NOMO-1 treated with DMSO at 0.1 percent for 48 hours (cell line): ENCODE measurements around the gene CBX7.

Source experiments
- DNase-seq: peaks from one replicate; lab custom pipeline; 2025; ENCODE audit not compliant: unreplicated experiment; lab: John Stamatoyannopoulos, UW

CBX7 gene

DNA sequence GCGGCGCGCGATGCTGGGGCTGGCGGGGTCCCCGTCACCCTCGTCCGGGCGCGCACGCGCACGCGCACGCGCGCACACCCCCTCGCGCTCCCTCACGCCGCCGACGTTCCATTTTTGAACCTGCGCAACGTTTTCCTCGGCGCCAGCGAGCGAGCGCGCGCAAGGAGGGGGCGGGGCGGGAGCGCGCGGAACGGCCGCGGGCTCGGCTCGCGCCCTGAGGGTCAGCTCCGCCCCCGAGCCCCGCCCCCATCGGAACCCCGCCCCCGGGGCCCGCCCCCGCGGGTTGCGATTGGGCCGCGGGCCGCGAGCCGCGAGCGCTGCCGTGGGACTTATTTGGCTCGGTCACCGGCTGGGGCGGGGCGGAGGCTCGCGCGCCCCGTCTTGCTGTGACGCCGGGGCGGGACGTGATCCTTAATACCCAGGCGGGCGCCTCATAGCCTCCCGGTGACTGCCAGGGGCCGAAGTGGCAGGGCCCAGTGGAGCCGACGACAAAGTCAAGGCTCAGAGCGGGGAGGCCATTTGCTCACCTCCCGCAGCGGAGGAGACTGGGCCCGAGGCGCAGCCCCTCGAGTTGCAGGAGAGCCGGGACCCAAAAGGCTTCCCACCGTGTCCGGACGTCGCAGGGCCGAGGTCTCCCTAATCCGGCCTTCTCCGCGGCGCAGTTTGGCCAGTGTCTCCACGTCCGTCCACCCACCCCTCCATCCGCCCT is at the start of gene CBX7:
CBX7 (minus strand) TSS at position 170 of the 709 bp plus-strand sequence. CDS start 236 bp downstream, outside the sequence.
- DNase-seq: peak; percentile 63

DNA sequence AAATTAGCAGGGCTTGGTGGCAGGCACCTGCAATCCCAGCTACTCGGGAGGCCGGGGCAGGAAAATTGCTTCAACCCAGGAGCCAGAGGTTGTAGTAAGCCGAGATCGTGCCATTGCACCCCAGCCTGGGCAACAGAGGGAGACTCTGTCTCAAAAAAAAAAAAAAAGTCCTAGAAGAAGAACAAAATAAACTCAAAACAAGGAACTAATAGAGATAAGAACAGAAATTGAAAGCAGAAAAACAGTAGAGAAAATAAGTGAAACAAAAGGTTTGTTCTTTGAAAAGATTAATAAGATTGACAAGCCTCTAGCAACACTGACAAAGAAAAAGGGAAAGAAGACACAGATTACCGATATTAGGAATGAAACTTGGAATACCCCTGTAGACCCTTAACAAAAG is 45.1 kb upstream of the CBX7 start:
- DNase-seq: peak; percentile 44

DNA sequence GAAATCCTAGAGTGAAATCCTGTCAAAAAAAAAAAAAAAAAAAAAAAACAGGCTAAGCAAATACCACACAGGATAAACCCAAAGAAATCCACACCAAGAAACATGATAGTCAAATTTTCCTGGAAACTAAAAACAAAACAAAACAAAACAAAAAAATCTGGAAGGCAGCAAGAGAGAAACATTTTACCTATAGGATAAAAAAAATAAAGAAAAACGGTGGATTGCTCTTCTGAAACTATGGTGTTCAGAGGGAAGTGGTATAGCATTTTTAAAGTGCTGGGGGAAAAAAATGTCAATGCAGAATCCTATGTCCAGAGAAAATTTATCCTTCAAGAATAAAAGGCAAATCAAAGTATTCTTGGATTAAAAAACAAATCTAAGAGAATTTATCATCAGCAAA is 41.6 kb upstream of the CBX7 start:
- no peak for DNase-seq

DNA sequence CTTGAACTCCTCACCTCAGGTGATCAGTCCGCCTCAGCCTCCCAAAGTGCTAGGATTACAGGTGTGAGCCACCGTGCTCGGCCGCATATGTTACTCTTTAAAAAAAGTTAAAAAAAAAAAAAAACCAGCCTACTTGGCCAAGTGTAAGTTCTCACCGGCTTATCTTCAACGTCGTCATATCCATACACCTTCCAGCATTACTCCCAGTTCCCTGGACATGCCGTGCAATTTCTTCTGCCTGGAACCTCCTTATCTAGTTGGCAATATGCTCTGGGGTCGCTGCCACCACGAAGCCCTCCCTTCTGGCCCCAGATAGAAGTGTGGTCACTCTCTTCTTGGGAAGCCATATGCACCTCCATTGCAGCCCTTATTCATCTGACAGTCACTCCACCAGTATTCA is 36.3 kb upstream of the CBX7 start:
- DNase-seq: no peak

DNA sequence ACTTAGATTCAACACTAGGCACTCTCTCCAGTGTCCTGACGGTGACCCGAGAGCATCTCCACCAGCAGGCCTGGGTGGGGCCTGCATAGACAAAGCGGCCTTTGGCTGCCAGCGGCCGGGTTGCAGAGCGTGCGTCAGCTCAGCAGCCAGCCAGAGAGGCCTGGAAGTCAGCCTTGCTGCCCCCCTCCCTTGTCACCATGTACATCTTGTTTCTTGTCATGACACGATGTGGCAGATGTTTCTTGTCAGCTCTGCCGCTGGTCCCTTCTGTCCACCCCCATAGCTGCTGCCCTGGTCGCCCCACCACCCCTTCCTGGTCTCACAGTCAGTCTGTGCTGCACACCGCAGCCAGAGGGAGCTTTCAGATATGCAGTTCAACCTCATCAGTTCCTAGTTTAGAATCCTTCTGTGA is 33.1 kb upstream of the CBX7 start:
- DNase-seq: no peak

DNA sequence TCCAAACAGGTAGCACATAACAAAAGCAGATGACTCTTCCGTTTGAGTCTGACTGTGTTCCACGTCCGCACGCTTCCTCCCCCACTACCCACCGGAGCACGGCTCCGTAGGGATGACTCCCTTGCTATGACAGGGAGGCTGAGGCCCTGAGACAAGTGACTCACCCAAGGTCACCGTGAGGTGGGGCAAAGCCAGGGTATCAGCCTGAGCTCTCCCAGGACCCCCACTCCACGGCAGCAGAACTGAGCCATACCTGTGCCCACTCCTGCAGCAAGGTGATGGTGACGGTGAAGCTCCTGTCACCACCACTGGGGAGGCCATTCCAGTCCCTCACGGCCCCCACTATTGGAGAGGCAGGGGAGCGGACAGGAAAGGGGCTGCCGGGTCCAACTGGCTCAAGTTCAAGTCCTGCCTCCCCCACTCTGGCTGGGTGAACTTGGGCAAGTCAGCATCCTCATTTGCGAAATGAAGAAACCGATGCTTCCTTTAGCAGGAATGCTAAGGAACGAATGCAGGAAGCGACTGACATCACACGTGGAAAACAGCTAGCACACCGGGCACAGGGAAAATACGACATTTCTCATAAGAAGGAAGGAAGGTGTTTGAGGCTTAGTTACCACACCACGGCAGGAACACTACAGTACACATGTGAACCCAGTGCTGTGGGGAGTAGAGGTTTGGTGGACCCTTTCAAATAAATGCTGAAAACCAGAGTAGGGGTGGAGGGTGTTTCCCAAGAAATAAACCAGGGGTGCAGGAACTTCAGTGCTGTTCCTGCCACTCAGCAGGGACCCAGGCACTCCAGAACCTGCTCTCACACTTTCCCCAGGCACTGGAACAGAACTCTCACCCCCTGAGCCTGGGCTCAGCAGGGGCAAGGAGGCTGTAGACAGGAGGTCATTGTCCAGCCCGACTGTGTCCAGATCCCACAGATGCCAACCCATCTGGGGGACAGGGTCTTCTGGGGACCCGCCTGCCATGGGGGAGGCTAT is 32.4 kb upstream of the CBX7 start:
- DNase-seq: no peak

DNA sequence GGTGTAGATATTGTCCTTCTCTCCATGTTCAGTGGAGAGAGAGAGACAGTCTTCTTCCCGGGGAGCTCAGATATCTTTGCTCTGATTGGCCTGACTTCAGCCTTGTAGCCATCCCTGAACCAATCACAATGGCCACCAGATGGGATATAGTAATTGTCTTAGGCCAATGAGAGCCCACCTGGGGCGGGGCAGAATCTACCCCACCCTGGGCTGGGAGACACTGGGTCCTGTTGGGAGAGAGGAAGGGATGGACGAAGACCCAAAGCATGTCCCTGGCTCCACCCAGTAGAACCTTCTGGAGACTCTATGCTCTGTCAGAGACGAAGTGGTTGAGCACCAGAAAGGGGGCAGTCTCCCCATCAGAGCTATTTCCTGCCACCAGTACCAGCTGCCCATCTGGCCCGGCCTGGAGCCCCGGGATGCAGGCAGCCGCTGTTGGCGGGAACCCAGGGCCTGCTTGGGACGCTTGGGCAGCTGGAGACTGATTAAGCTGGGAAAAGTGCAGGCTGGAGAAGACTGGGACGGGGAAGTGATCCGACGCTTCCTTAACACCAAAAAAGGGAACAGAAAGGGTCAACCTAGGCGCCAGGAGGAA is 31.6 kb upstream of the CBX7 start:
- DNase-seq: no peak

DNA sequence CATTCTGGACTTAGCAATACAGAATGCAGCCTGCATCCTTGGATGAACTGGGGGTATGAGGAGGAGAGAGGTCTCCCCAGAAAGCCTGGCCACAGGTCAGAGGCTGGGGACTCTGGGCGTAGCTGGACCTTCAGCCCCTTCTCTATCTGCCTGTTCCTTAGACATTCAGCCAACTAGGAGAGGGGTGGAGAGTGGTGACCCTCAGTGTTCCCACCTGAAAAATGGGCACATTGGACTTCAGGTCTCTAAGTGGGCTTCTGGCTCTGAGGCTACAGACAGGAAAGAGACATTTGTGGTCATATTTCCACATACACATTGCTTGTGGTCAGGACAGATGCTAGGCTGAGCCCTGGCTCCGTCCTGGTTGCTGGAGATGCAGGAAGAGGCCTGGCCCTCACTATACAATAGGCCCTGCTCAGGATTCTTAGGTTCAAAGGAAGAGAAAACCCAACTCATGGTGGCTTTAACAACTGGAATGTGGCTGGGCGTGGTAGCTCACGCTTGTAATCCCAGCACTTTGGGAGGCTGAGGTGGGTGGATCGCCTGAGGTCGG is 30.1 kb upstream of the CBX7 start:
- peak; percentile 28 for DNase-seq

DNA sequence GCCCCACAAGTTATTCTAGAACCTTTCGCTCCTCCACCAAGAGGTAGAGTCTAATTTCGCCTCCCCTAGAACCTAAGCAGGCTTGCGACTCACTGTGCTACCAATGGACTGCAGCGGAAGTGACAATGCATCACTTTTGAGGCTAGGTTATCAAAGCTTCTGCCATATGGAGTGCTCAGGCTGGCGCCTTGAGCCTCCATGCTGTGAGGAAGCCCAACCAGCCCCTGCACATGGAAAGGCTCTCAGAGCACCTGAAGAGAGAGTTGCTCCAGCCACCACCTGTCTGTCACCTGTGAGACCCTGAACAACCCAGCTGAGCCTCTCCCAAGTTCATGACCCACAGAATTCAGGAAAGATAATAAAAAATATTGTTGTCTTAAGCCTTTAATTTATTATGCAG is 29.3 kb upstream of the CBX7 start:
- DNase-seq: no peak

DNA sequence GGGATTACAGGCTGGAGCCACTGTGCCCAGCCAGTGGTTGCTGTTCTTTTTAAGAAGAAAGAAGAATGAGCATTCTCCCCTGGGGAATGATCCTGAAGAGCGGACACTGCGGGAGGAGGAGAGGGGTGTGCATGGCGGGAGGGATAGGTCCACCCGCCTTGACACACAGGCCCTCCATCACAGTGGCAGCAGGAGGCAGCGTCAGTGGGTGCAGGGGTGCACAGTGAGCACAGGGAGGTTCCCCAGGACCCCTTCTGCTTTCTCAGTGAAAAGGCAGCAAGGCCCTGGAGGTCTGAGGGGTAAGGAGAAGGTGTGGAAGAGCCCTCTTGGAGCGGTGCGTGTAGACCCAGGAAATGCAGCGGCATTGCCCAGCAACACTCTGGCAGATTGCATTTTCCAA is 28.9 kb upstream of the CBX7 start:
- DNase-seq: no peak

DNA sequence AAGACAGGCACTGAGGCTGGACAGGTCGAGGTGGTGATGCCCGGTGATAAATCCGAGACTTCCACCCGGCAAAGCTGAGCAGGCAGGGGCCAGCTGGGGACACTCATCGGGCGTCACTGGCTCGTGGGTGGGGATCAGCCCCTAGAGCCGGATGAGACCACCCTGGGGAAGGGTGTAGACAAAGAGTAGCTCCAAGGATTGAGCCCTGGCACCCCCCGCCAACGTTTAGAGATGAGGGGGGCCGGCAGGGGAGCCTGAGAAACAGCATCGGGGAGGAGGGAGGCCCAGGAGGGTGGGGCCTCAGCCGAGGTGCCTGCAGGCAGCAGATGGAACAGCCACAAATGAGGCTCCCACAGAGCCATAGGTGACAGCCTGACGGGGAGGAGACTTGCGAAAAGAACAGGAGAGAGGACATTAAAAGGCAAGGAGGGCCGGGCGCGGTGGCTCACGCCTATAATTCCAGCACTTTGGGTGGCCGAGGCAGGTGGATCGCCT is 27.4 kb upstream of the CBX7 start:
- no peak for DNase-seq

DNA sequence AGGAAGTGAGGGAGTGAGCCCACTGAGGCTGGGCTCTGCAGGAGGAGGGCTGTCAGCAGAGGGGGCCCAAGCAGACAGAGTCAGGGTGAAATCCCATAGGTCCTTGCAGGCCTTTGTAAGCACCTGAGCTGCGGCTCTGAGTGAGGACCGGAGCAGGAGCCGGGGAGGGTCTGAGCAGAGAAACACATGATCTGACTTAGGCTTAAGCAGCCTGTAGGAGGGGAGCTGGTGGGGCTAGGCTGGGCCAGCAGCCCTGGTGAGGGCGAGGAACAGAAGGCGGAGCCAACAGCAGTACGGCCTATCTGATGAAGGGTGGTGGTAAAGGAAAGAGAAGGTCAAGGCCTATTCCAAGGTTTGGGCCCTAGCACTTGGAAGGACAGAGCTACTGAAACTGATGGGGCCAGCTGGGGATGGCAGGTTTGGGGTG is 26.9 kb upstream of the CBX7 start:
- DNase-seq: no peak

DNA sequence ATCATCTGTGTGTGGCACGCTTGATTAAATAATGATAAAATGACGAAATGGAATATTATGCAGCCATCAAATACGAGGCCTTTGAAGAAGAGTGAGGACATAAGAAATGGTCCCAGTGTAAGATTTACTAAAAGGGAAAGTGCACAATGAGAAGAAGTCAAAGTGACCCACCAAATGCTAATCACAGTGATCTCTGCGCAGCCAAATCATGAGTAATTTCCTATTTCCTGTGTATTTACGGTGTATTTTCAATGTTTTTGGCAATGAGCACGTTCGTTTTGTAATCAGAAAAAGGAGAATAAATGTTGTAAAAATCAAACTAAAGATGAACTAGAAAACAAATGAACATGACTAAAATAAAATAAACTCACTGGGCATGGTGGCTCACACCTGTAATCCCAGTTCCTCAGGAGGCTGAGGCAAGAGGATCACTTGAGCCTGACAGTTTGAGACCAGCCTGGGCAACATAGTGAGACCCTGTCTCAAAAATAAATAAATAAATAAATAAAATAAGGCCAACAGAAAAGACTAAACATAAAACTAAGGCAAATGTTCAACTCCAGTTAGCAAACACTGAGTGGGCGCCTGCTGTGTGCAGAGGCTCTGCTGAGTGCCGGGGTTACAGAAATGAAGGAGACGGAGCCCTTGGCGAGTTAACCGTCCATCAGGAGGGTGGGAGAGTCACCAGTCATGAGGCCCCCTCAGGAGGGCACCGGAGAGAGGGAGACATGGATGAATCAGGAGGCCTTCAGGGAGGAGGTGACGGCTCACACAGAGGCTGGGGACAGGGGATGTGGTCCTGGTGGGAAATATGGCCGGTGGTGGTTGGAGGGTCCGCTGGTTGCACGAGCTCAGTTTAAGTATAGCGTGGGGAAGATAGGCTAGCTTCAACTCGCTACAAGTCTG is 26.0 kb upstream of the CBX7 start:
- DNase-seq: no peak

DNA sequence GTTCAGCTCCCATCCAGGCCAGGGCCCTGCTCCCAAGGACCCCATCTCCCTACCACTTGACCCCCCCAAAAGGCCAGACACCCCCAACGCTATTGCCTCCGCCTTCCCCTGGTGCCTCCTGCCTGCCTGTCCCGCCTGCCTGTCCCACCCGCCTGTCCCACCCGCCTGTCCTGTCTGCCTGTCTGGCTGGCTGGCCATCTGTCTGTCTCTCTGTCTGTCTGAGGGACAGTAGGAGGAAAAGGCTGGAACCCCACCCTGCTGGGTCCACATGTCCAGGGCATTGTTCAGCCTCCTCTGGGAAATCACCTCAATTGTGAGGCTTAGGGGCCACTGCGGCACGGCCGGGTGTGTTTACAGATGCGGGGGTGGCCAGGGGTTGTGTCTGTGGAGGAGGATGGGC is 25.3 kb upstream of the CBX7 start:
- no peak for DNase-seq

DNA sequence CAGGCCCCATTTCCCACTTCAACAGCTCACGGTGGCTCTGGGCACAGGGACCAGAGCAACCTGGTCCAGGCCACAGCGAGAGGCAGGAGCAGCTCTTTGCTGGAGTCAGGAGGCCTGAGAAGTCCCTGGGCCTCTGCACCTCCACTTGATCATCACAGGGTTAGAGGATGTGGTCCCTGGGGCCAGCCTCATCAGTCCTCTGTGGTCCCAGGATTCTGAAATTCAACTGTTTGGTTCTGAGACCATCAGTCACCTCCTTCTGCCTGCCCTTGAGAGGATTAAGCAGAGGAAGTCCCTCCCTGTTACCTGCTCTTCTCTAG is 24.9 kb upstream of the CBX7 start:
- no peak for DNase-seq

DNA sequence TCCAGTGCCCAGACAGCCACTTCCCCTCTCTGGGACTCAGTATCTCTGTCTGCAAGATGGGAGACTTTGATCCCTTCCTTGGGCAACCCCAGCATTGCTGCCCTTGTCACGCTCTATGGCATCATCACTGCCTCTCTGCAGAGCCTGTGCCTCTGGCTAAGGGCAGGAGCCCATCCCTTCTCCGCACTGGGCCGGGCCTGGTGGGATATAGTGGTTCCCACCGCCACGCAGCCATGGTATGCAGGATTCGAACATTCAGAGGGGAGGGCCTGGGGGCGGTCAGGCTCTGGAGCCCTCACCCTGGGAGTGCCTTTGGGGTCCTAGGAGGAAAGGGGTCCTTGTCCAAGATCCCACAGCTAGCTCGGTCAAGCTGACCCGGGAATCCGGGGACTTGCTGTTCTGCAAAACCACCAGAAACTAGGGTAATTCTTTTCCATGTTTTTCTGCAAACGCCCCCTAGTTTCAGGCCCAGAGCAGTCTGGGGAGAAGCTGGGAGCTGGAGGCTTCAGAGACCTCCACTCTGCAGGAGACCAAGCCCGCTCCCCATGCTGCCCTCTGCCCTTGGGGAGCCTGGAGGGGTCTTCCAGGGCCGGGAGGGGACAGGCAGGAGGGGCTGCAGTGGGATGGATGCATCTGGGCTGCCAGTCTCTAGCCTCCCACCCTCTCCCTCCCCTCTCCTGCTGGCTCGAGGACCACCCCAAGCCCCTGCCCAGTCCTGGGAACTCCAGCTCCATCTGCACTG is 24.4 kb upstream of the CBX7 start:
- no peak for DNase-seq

DNA sequence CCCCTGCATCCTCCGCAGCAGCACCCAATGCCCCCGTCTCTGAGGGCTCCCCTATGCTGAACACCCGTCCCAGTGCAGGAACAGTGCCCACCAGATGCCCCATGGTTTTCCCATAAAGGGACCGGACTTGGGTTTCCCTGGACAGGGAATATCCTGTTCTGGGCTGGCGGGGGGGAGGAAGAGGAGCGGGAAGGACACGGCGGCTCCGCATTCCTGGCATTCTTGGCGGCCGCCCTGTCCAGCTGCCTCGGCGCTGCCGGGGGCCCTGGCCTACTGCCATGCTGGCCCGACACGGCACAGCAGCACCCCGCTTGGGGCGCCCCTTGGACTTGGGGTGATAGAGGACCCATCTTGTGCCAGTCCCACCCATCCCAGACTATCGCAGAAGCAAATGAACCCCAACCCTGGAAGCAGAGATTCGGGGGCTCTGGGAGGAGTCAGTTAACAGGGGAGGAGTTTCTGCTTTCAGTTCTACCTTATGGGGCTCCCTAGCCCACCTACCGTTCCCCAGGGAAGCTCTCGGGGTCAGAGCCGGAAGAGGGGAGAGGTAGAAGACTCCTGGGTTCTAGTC is 23.7 kb upstream of the CBX7 start:
- no peak for DNase-seq

DNA sequence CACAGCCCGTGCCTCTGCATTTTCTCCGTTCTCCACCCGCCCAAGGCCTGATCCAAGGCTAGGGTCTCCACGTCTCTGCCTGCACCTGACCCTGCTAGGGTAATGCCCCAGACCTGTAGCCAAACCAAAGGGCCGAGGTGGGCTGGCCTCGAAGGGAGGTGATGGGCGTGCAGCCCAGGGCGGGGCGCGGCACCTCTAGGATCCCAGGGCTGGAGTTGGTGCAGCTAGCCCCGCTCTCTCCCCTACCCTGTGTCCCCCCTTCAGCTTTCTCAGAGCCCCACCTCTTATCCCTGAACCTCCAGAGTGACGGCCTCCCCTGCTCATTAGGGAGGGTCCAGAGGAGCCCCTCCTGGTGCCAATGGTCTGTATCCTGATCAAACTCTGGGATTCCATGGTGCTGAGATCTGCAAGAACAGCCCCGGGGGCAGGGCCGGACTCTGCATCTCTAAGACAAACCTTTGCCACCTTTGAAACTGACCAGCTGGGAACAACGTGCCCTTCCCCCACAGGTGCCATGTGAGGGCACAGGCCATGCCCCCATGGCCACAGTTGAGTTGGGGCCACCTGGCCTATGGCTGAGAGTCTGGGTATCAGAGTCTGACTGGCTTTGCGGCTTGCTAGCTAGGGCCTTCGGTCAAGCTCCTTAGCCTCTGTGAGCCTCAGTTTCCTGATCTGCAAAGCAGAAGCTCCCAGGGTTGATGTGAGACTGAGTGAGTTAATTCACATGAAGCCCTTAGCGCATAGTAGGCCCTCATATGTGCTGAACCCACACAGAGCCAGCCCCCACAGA is 23.1 kb upstream of the CBX7 start:
- no peak for DNase-seq
